HCT116 (cell line): ENCODE data around the gene TMEM169. TPM values are rescaled to one million over a fixed set of nuclear protein-coding genes. Genes with fewer than 3 reads are reported as not detected.

ENCODE experiments used
- ATAC-seq: fragments of 200-7000 bp; cut with Tn5 transposase; 2 replicates; pipeline ENCODE4 v1.9.1; 2020; ENCODE audit warnings: mild to moderate bottlenecking, moderate library complexity
- BruUV-seq: library from RNA; stranded (reverse); fragments of 400-500 nt; replicated peaks from 2 replicates; lab custom pipeline; 2021; lab: Mats Ljungman, UMichigan
- CTCF ChIA-PET: fragments of 300-600 bp; sonication (Branson Sonifier 250); formaldehyde crosslinking; loops from one replicate; lab custom pipeline; 2021; ENCODE audit warnings: antibody characterized with exemption; lab: Charles Lee
- POLR2A ChIA-PET: fragments of 300-600, 350-600 bp; sonication (Branson Sonifier 250); formaldehyde crosslinking; loops from one replicate; lab custom pipeline; 2021; ENCODE audit warnings: antibody characterized with exemption; lab: Charles Lee
- RAD21 ChIA-PET, 2 experiments: fragments of 300-600 bp; sonication (Branson Sonifier 250); formaldehyde crosslinking; loops; one replicate each; lab custom pipeline; 2023; ENCODE audit warnings: low total read pairs in 2 of 2; ENCODE audit not compliant: uncharacterized antibody in 2 of 2, unreplicated experiment in 2 of 2, low non-redundant PET in 1 of 2; lab: Charles Lee
- DNase-seq: peaks from one replicate; pipeline ENCODE4 v3.0.0-alpha.2; 2010; ENCODE audit warnings: low read depth, low spot score
- H2AFZ ChIP-seq: fragments of 200-600 bp; shearing (Covaris generic), sonication (generic); 2 replicates; pipeline ENCODE4 v1.6.1; 2017; ENCODE audit warnings: low read depth, mixed run types, mixed read lengths, antibody characterized with exemption, low read length; ENCODE audit not compliant: poor library complexity, severe bottlenecking
- H3K27ac ChIP-seq: 2 replicates; pipeline ENCODE4 v1.5.1; 2012; ENCODE audit warnings: low read depth, low read length
- H3K27me3 ChIP-seq: fragments of 200-600 bp; sonication (generic); 2 replicates; pipeline ENCODE4 v1.6.1; 2016; ENCODE audit warnings: mixed run types, low read length, mixed read lengths; ENCODE audit not compliant: insufficient read depth
- H3K36me3 ChIP-seq, 2 experiments: fragments of 200-500 bp in 1 of 2; fragments of 200-600 bp in 1 of 2; sonication (Bioruptor generic) in 1 of 2; sonication (generic) in 1 of 2; 2 replicates each; pipeline versions ENCODE4 v1.5.1 to v1.6.1; 2014 to 2016; ENCODE audit warnings: low read length in 2 of 2, inconsistent platforms in 1 of 2, mixed read lengths in 1 of 2, mixed run types in 1 of 2; ENCODE audit not compliant: insufficient read depth in 2 of 2, control insufficient read depth in 1 of 2
- H3K4me1 ChIP-seq, 2 experiments: fragments of 200-600 bp in 1 of 2; sonication (generic) in 1 of 2; 2 replicates each; pipeline versions ENCODE4 v1.5.1 to v1.6.1; 2012 to 2017; ENCODE audit warnings: low read length in 2 of 2, inconsistent platforms in 1 of 2, mild to moderate bottlenecking in 1 of 2, mixed read lengths in 1 of 2, mixed run types in 1 of 2, moderate library complexity in 1 of 2; ENCODE audit not compliant: insufficient read depth in 2 of 2, control insufficient read depth in 1 of 2
- H3K4me2 ChIP-seq: fragments of 200-600 bp; sonication (generic); 2 replicates; pipeline ENCODE4 v1.6.1; 2017; ENCODE audit warnings: mixed run types, low read length, mixed read lengths
- H3K4me3 ChIP-seq, 2 experiments: fragments of 200-600 bp in 1 of 2; sonication (generic) in 1 of 2; replicated peaks in 1 of 2; 2 replicates each; pipeline ENCODE4 v1.5.1; 2011 to 2016; ENCODE audit warnings: low read length in 2 of 2, control low read depth in 1 of 2, low read depth in 1 of 2, mild to moderate bottlenecking in 1 of 2, mixed read lengths in 1 of 2, mixed run types in 1 of 2
- H3K79me2 ChIP-seq: fragments of 200-600 bp; sonication (generic); 2 replicates; pipeline ENCODE4 v1.6.1; 2017; ENCODE audit warnings: mild to moderate bottlenecking, mixed run types, low read length, moderate library complexity, mixed read lengths; ENCODE audit not compliant: insufficient read depth
- H3K9ac ChIP-seq: fragments of 200-600 bp; sonication (generic); 2 replicates; pipeline ENCODE4 v1.6.1; 2016; ENCODE audit warnings: low read length, mixed read lengths
- H3K9me2 ChIP-seq: fragments of 200-600 bp; sonication (generic), shearing (Covaris generic); 2 replicates; pipeline ENCODE4 v1.6.1; 2017; ENCODE audit warnings: mixed run types, mild to moderate bottlenecking, moderate library complexity; ENCODE audit not compliant: insufficient read depth
- H3K9me3 ChIP-seq, 2 experiments: fragments of 200-500 bp in 1 of 2; fragments of 200-600 bp in 1 of 2; sonication (Bioruptor generic) in 1 of 2; sonication (generic) in 1 of 2; 2 replicates each; pipeline ENCODE4 v1.6.1; 2014 to 2017; ENCODE audit warnings: low read length in 2 of 2, mixed read lengths in 2 of 2, inconsistent platforms in 1 of 2, low read depth in 1 of 2, mild to moderate bottlenecking in 1 of 2, mixed run types in 1 of 2, moderate library complexity in 1 of 2; ENCODE audit not compliant: control insufficient read depth in 1 of 2, insufficient read depth in 1 of 2
- H4K20me1 ChIP-seq: fragments of 200-600 bp; sonication (generic), shearing (Covaris generic); 2 replicates; pipeline ENCODE4 v1.6.1; 2017; ENCODE audit warnings: mixed run types, mild to moderate bottlenecking, moderate library complexity; ENCODE audit not compliant: insufficient read depth
- CEBPB ChIP-seq: IDR thresholded peaks from 2 replicates; pipeline ENCODE4 v1.6.1; 2012; ENCODE audit warnings: low read depth
- EGR1 ChIP-seq: IDR thresholded peaks from 2 replicates; pipeline ENCODE4 v1.6.1; 2012; ENCODE audit warnings: low read depth
- ELF1 ChIP-seq: IDR thresholded peaks from 2 replicates; pipeline ENCODE4 v1.6.1; 2012; ENCODE audit warnings: low read depth, borderline replicate concordance
- JUND ChIP-seq: IDR thresholded peaks from 2 replicates; pipeline ENCODE4 v1.6.1; 2012
- SRF ChIP-seq: IDR thresholded peaks from 2 replicates; pipeline ENCODE4 v1.6.1; 2012; ENCODE audit warnings: low read depth
- YY1 ChIP-seq: IDR thresholded peaks from 2 replicates; pipeline ENCODE4 v1.6.1; 2011; ENCODE audit warnings: low read length, low read depth, moderate library complexity, mild to moderate bottlenecking; ENCODE audit not compliant: insufficient replicate concordance; ENCODE audit errors: extremely low read depth
- intact Hi-C: fragments of 100-400 bp; cut with micrococcal nuclease; formaldehyde crosslinking; loops from 2 replicates; pipeline ENCODE4 v1.10.0; 2022
- total RNA-seq: library from RNA; stranded (reverse); gene quantifications from one replicate; pipeline ENCODE4 v1.2.1, GENCODE V29; 2021; ENCODE audit not compliant: unreplicated experiment
- TF ChIP-seq, protein P1 (sequence below): IDR thresholded peaks from 2 replicates; pipeline ENCODE4 v1.6.1; 2011; ENCODE audit warnings: mild to moderate bottlenecking, low read length, moderate library complexity; ENCODE audit not compliant: insufficient replicate concordance; ENCODE audit errors: extremely low read depth
- TF ChIP-seq, protein P2 (sequence below): IDR thresholded peaks from 2 replicates; pipeline ENCODE4 v1.6.1; 2012; ENCODE audit warnings: low read depth

Gene TMEM169
- total RNA-seq, 1 experiment from 2014 or later, result 0.42 TPM

DNA sequence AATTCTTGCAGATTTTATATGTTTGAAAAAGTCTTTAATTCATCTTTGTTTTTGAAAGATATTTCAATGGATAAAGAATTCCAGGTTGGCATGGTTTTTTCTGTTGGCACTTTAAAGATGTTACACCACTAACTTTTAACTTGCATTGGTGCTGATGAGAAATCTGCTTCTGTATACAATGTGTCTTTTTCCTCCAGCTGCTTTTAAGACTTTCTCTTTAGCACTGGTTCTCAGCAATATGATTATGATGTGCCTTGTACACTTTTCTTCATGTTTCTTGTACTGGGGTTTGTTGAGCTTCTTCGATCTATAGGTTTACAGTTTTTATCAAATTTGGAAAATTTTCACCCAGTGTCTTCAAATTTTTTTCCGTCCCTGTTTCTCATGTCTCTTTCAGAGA lies 29.3 kb upstream of the TMEM169 start:
- ChIA-PET POLR2A (no interaction called here), CTCF (no interaction called here), RAD21 (no interaction called here)
- Histone ChIP-seq H3K79me2 (no peaks in the 10 kb centered on the region), H3K9me2 (no peaks in the 10 kb centered on the region), H2AFZ (no peak overlapping the region), H3K9me3 (no peaks in the 10 kb centered on the region), H3K27ac (no peak overlapping the region), H4K20me1 (no peaks in the 10 kb centered on the region), H3K9ac (no peak overlapping the region), H3K4me2 (no peak overlapping the region), H3K4me3 (no peak overlapping the region), H3K36me3 (no peaks in the 10 kb centered on the region), H3K27me3 (no peaks in the 10 kb centered on the region), H3K4me1 (peaks cover 3 to 6% of the 10 kb centered on the region in 2 experiments; a peak in 2 of 4 replicates)
- BruUV-seq, result no TSS peak
- DNase-seq, result no peak
- no peak for ATAC-seq
- TF ChIP-seq, protein P1, sequence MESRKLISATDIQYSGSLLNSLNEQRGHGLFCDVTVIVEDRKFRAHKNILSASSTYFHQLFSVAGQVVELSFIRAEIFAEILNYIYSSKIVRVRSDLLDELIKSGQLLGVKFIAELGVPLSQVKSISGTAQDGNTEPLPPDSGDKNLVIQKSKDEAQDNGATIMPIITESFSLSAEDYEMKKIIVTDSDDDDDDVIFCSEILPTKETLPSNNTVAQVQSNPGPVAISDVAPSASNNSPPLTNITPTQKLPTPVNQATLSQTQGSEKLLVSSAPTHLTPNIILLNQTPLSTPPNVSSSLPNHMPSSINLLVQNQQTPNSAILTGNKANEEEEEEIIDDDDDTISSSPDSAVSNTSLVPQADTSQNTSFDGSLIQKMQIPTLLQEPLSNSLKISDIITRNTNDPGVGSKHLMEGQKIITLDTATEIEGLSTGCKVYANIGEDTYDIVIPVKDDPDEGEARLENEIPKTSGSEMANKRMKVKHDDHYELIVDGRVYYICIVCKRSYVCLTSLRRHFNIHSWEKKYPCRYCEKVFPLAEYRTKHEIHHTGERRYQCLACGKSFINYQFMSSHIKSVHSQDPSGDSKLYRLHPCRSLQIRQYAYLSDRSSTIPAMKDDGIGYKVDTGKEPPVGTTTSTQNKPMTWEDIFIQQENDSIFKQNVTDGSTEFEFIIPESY, result no peak
- no peak for TF ChIP-seq JUND
- no peak for TF ChIP-seq SRF
- no peak for TF ChIP-seq EGR1
- TF ChIP-seq, protein P2, sequence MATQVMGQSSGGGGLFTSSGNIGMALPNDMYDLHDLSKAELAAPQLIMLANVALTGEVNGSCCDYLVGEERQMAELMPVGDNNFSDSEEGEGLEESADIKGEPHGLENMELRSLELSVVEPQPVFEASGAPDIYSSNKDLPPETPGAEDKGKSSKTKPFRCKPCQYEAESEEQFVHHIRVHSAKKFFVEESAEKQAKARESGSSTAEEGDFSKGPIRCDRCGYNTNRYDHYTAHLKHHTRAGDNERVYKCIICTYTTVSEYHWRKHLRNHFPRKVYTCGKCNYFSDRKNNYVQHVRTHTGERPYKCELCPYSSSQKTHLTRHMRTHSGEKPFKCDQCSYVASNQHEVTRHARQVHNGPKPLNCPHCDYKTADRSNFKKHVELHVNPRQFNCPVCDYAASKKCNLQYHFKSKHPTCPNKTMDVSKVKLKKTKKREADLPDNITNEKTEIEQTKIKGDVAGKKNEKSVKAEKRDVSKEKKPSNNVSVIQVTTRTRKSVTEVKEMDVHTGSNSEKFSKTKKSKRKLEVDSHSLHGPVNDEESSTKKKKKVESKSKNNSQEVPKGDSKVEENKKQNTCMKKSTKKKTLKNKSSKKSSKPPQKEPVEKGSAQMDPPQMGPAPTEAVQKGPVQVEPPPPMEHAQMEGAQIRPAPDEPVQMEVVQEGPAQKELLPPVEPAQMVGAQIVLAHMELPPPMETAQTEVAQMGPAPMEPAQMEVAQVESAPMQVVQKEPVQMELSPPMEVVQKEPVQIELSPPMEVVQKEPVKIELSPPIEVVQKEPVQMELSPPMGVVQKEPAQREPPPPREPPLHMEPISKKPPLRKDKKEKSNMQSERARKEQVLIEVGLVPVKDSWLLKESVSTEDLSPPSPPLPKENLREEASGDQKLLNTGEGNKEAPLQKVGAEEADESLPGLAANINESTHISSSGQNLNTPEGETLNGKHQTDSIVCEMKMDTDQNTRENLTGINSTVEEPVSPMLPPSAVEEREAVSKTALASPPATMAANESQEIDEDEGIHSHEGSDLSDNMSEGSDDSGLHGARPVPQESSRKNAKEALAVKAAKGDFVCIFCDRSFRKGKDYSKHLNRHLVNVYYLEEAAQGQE, result no peak
- TF ChIP-seq ELF1, result no peak
- TF ChIP-seq YY1, result no peak
- TF ChIP-seq CEBPB, result no peak
- intact Hi-C loops, result no loop called here
